GM06990 (cell line): ENCODE data around the gene ERBB4.

ENCODE experiments used
- DNase-seq: peaks from one replicate; pipeline ENCODE4 v3.0.0-alpha.2; 2011; ENCODE audit not compliant: insufficient read length; ENCODE audit errors: extremely low read depth
- H3K27me3 ChIP-seq: replicated peaks from 2 replicates; pipeline ENCODE4 v1.6.0; 2011; ENCODE audit warnings: low read length; ENCODE audit not compliant: control insufficient read depth, insufficient read depth
- H3K36me3 ChIP-seq: 2 replicates; pipeline ENCODE4 v1.5.1; 2011; ENCODE audit warnings: low read length; ENCODE audit not compliant: control insufficient read depth, insufficient read depth
- H3K4me3 ChIP-seq: replicated peaks from 2 replicates; pipeline ENCODE4 v1.5.1; 2011; ENCODE audit warnings: low read depth, mild to moderate bottlenecking, control low read depth, low read length
- TF ChIP-seq, protein P1 (sequence below): IDR thresholded peaks from 2 replicates; pipeline ENCODE4 v1.5.1; 2011; ENCODE audit warnings: low read length, control low read depth, mild to moderate bottlenecking, inconsistent platforms; ENCODE audit not compliant: insufficient read depth, poor library complexity, severe bottlenecking

Gene ERBB4

DNA sequence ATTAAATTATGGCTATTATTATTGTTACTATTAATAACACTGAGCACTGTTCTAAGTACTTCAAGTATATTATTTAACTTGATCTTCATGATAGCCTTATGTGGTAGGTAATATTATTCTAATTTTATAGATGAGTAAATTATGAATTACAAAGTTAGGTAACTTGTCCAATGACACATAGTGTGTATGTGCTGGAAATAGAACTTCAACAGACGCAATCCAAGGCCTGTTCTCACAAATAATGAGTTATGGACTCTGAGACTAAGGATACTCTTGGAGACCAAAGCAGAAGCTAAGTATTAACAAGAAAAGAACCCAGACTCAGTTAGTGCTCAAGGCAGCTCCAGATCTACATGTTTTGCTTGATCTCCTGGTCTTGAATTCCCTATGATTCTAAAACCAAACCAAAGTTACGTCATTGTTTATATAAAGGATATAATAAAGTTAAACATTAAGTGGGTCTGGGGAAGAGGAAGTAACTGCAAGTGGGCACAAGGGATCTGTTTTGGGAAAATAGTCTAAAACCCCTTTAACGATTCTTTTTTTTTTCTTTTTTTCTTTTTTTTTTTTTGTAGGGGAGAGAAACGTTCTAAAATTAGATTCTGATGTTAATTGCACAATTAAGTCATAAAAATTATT is 211.3 kb downstream of the ERBB4 start:
- Histone ChIP-seq H3K36me3 (no peaks in the 10 kb centered on the region), H3K4me3 (no peak overlapping the region), H3K27me3 (no peaks in the 10 kb centered on the region)
- TF ChIP-seq, protein P1, sequence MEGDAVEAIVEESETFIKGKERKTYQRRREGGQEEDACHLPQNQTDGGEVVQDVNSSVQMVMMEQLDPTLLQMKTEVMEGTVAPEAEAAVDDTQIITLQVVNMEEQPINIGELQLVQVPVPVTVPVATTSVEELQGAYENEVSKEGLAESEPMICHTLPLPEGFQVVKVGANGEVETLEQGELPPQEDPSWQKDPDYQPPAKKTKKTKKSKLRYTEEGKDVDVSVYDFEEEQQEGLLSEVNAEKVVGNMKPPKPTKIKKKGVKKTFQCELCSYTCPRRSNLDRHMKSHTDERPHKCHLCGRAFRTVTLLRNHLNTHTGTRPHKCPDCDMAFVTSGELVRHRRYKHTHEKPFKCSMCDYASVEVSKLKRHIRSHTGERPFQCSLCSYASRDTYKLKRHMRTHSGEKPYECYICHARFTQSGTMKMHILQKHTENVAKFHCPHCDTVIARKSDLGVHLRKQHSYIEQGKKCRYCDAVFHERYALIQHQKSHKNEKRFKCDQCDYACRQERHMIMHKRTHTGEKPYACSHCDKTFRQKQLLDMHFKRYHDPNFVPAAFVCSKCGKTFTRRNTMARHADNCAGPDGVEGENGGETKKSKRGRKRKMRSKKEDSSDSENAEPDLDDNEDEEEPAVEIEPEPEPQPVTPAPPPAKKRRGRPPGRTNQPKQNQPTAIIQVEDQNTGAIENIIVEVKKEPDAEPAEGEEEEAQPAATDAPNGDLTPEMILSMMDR = no peak
- DNase-seq = no peak

DNA sequence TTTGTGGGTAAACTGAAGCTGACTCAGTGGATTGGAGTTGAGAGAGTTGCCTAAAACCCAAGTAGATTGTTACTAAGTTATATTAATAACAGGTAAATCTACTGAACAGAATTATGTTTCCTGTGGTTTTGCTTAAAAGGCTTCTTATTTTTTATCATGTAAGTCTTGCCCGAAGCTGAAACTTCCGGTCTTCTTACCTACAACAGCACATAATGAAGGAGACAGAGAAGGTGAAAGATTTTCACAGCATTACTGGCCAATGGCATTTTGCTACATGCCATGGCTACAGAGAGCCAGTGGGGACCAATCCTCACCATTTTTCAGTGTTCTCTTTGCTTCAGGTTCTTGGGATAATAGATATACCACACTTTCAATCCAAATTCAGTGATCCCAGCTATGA is 220.0 kb downstream of the ERBB4 start:
- Histone ChIP-seq H3K27me3 (no peaks in the 10 kb centered on the region), H3K4me3 (no peak overlapping the region), H3K36me3 (no peaks in the 10 kb centered on the region)
- TF ChIP-seq, protein P1 = no peak
- no peak for DNase-seq

DNA sequence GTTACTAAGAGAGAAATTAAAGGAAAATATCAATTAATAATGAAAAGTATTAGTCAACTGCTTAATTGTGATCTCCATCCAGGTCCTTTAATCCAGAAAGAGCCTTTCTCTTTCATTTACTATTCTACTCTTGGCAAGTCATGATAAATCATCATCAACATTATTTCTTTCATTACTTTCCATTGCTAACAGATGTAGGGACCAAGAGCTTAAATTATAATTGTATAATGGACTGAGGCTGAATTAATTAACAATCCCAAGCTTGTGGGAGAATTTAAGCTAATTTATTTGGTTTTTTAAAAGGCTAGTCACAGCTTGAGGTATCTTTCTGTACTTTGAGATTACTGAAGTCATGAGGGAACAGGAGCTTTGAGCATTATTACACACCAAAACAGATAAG is 223.9 kb downstream of the ERBB4 start:
- Histone ChIP-seq H3K36me3 (no peaks in the 10 kb centered on the region), H3K27me3 (no peaks in the 10 kb centered on the region), H3K4me3 (no peak overlapping the region)
- DNase-seq = no peak
- TF ChIP-seq, protein P1 = no peak

DNA sequence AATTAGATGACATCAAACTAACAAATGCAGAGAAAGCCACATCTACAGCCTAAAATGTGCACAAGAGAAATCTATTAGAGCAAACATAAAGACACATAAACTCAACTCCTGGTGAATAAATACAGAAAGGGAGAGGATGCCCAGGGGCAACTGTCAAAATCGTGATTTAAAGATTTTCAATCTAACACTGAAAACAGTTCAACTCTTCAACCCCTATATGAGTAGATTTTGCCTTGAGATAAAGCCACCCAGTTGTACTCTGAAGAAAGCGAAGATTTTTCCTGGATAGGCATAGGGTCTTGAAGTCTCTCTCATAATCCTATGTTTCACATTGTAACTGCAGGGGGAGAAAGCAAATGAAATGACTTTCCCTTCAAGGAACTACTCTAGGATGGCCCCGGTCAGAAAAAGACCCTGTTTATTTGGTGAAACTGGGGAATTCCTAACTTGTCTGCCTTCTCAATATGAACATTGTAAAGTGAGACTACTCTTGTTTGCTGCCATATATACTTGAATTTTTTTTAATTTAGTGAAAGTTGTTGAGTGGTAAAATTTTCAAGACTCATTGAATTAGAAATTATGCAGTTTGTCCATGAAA is 226.7 kb downstream of the ERBB4 start:
- DNase-seq = no peak
- Histone ChIP-seq H3K4me3 (no peak overlapping the region), H3K36me3 (no peaks in the 10 kb centered on the region), H3K27me3 (no peaks in the 10 kb centered on the region)
- TF ChIP-seq, protein P1 = no peak

DNA sequence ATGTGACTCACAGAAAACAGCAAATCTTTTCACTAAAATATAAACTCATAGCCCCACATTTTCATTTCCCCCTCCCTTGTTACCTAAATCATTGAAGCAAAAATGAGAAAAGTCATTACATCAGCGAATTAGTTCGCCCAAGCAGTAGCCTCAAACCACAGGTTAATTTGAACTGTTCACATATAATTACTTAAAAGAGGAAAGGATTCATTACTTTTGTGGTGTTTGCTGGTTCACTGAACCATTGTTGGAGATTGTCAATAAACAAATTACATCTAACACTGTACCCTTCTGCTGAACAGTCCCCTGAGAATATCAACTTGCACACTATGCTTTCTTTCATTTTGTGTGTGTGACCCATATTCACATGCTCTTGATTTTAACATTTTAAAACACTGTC is 238.7 kb downstream of the ERBB4 start:
- Histone ChIP-seq H3K4me3 (no peak overlapping the region), H3K27me3 (no peaks in the 10 kb centered on the region), H3K36me3 (no peaks in the 10 kb centered on the region)
- TF ChIP-seq, protein P1 = no peak
- DNase-seq = peak; percentile 24

DNA sequence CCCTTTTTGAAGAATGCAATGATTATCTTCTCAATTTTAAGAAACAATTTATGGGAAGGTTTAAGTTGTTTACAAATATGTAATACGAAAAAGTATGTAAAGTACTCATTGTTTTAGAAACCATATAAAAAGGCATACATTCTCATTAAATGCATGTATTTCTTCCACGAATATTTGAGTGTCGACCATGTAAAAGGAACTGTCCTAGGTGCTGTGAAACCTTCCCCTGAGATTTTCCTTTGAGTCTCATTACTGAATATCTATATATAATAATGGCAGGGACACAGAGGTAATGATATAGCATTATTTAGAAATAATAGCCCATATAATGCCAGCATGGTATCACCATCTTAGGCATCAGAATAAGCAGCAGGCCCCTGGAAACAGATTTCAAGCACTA is 239.3 kb downstream of the ERBB4 start:
- DNase-seq = no peak
- no peaks in the 10 kb centered on the region for H3K27me3 ChIP-seq
- TF ChIP-seq, protein P1 = no peak
- H3K36me3 ChIP-seq = no peaks in the 10 kb centered on the region
- H3K4me3 ChIP-seq = no peak overlapping the region
